ENCODE data around the gene PPP1R3E. TPM values are rescaled to one million over a fixed set of nuclear protein-coding genes. Genes with fewer than 3 reads are reported as not detected.

PPP1R3E gene
- total and polyA plus RNA-seq, 2 of the 13 experiments (the other 11 are each of a cell fraction or from before 2014, with no cell fraction given) = 16.5 to 26.5 TPM

- TF ChIP-seq SAFB2 (CRISPR knock-in tag; IDR thresholded peaks at IDR 0.05; ENCODE audit: borderline replicate concordance, low read depth) (peak; percentile 73; the same call in 1 of the 2 replicates), NFE2 (CRISPR knock-in tag; IDR thresholded peaks at IDR 0.05) (no peak), ZNF546 (CRISPR knock-in tag; conservative IDR thresholded peaks at IDR 0.05) (no peak), ZBTB39 (CRISPR knock-in tag; IDR thresholded peaks at IDR 0.05) (no peak), SRSF9 (IDR thresholded peaks at IDR 0.05; ENCODE audit: borderline replicate concordance, insufficient read depth, low read depth, low read length, poor library complexity, severe bottlenecking) (no peak), ZNF7 (CRISPR knock-in tag; IDR thresholded peaks at IDR 0.05) (peak; percentile 56; the same call in 1 of the 2 replicates), ISL2 (CRISPR knock-in tag; IDR thresholded peaks at IDR 0.05) (peak; percentile 63), DR1 (CRISPR knock-in tag; IDR thresholded peaks at IDR 0.05) (peak; percentile 70; the same call in 1 of the 2 replicates), CCDC6 (CRISPR knock-in tag; IDR thresholded peaks at IDR 0.05) (no peak), GZF1 (CRISPR knock-in tag; IDR thresholded peaks at IDR 0.05) (no peak), ZNF569 (CRISPR knock-in tag; IDR thresholded peaks at IDR 0.05; ENCODE audit: borderline replicate concordance) (no peak), PHB2 (IDR thresholded peaks at IDR 0.05; ENCODE audit: partially characterized antibody) (no peak), SMARCE1 (IDR thresholded peaks at IDR 0.05; ENCODE audit: borderline replicate concordance) (peak; percentile 67; the same call in 1 of the 2 replicates), ZNF747 (CRISPR knock-in tag; IDR thresholded peaks at IDR 0.05; ENCODE audit: borderline replicate concordance) (peak; percentile 90; the same call in 1 of the 2 replicates), ARID2 (CRISPR knock-in tag; IDR thresholded peaks at IDR 0.05; ENCODE audit: borderline replicate concordance) (peak; percentile 95), SMAD1 (CRISPR knock-in tag; IDR thresholded peaks at IDR 0.05; ENCODE audit: borderline replicate concordance, low read depth) (0 out of 2 replicates have a peak, but pooled peaks have one; percentile 43), RAD51 (IDR thresholded peaks at IDR 0.05; ENCODE audit: borderline replicate concordance) (no peak), YEATS4 (CRISPR knock-in tag; IDR thresholded peaks at IDR 0.05; ENCODE audit: borderline replicate concordance) (no peak; the same call in 1 of the 2 replicates), NFIC (IDR thresholded peaks at IDR 0.05; ENCODE audit: low read length) (no peak), THAP9 (CRISPR knock-in tag; IDR thresholded peaks at IDR 0.05; ENCODE audit: borderline replicate concordance) (no peak; the same call in 1 of the 2 replicates), ZNF350 (CRISPR knock-in tag; IDR thresholded peaks at IDR 0.05; ENCODE audit: borderline replicate concordance, low read depth) (no peak; the same call in 1 of the 2 replicates), TBX3 (IDR thresholded peaks at IDR 0.05; ENCODE audit: borderline replicate concordance) (peak; percentile 64; the same call in 1 of the 2 replicates), RBAK (CRISPR knock-in tag; IDR thresholded peaks at IDR 0.05) (peak; percentile 54; the same call in 1 of the 2 replicates), ATM (IDR thresholded peaks at IDR 0.05; ENCODE audit: borderline replicate concordance) (no peak), ADNP (CRISPR knock-in tag; IDR thresholded peaks at IDR 0.05) (peak; percentile 97), NRL (CRISPR knock-in tag; IDR thresholded peaks at IDR 0.05; ENCODE audit: borderline replicate concordance) (no peak; the same call in 1 of the 2 replicates), HIVEP1 (CRISPR knock-in tag; IDR thresholded peaks at IDR 0.05) (peak; percentile 51; the same call in 1 of the 2 replicates)
Observed at GRCh38 chr14:23301288-23301968, 1.2 kb downstream of the PPP1R3E start (continued).
